H54 (cell line): ENCODE results near the gene EFCAB12.
A peak's percentile ranks its signal among the peaks of the same experiment; 100 is the strongest.

Experiments used
- DNase-seq: peaks from one replicate; pipeline ENCODE4 v3.0.0; 2011; ENCODE audit warnings: low spot score, mixed read lengths; ENCODE audit not compliant: insufficient read length
- FAIRE-seq: peaks from 3 replicates; lab custom pipeline; 2011; peaks lifted over from hg19 to GRCh38; lab: Jason Lieb, UNC
- POLR2A ChIP-seq: IDR thresholded peaks from 2 replicates; pipeline ENCODE4 v1.6.1; 2011; ENCODE audit warnings: low read depth, mild to moderate bottlenecking, low read length

Gene EFCAB12

DNA sequence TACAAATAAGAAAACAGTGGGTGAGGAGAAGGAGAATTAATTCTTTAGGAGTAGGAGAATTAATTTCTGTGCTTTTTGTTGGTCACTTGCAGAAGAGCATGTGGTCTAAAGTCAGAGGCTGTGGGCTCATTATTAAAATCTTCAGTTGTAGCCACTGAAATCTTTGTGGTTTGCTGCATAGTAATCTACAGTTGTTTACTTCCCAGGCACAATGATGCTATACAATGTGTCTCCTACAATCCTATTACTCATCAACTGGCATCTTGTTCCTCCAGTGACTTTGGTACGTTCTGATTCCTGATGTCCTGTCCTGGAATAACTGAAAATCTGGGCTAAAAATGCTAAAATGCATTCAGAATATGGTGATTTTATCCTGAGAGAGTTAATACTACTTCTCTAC is 32.6 kb upstream of the EFCAB12 start:
- no peak for TF ChIP-seq POLR2A
- FAIRE-seq = peak; percentile 41
- DNase-seq = peak; percentile 44

DNA sequence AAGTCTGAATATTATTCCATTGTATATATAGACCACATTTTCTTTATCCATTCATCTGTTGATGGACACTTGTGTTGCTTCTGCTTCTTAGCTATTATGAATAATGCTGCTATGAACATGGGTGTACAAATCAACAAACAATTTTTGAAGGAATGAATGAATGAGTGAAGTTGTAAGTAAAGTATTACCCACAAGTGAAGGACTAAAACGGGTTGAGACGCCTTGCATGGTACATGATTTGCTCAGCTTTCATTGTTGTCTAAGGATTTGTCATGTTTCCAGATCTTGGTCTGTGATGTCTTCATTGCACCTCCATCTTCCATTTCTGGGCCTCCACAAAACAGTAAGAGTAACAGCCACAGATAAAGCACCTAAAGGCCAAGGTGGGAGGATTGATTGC is 32.1 kb upstream of the EFCAB12 start:
- FAIRE-seq (no peak), DNase-seq (no peak)
- TF ChIP-seq POLR2A = no peak

DNA sequence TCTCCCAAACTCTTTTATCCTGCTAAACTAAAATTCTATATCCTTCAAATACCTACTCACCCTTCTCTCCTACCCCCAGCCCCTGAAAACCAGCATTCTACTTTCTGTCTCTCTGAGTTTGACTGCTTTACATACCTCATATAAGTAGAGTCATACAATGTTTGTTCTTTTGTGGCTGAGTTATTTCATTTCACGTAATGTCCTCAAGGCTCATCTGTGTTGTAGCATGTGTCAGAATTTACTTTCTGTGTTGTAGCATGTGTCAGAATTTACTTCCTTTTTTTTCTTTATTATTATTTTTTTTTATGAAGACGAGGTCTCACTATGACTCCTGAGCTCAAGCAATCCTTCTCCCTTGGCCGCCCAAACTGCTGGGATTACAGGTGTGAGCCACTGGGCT is 31.7 kb upstream of the EFCAB12 start:
- no peak for FAIRE-seq
- no peak for DNase-seq
- TF ChIP-seq POLR2A = no peak

DNA sequence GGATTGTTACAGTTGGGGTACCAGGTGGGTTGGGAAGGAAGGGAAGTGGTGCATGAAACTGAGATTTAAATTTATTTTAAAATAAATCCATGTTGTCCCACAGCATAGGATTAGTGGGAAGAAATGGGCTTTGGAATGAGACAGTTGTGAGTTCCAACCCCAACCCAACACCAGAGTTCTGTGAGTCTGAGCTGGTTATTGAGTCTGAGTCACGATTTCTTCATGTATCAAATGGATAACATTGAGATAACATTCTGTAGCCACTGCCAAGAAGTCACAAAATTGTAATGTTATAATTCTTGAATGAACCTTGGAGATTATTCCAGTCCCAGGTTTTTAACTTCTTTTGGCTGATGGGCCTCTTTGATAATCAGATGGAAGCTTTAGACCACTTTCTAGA is 25.3 kb upstream of the EFCAB12 start:
- no peak for TF ChIP-seq POLR2A
- FAIRE-seq = no peak
- no peak for DNase-seq

- FAIRE-seq = no peak
- DNase-seq = no peak
- TF ChIP-seq POLR2A = no peak
Measured at GRCh38 chr3:129449279-129450115, 21.1 kb upstream of the EFCAB12 start.

- no peak for FAIRE-seq
- TF ChIP-seq POLR2A = no peak
- no peak for DNase-seq
Measured at GRCh38 chr3:129448186-129448895, 19.9 kb upstream of the EFCAB12 start.

DNA sequence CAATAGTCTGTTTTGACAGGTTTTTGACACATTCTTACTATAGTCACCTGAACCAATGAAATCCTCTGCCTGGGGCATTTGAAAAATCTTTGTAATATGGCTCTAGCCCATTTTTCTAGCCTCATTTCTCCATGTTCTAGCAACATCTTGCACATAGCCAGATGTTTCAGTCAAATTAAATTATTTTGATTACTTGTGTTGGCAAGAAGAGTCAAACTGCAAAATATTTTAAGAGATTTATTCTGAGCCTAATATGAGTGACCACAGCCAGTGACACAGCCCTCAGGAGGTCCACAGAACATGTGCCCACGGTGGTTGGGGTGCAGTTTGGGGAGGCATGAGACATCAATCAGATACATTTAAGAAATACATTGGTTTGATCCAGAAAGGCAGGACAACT is 18.5 kb upstream of the EFCAB12 start:
- no peak for DNase-seq
- no peak for FAIRE-seq
- no peak for TF ChIP-seq POLR2A

DNA sequence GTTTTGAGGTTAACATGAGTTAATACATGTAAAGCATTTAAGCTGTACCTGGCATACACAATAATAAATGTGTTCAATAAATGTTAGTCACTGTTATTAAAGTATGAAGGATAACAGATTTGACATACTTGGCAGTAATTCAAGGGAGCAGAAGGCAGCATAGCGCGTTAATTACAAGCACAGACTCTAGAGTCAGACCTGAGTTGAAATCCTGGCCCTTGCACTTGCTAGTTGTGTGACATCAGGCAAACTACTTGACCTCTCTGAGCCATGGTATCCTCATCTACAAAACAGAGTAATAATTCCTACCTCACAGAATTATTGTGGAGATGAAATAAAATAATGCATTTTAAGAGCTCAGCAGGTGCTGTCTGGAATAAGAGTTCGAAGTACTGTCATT is 17.0 kb upstream of the EFCAB12 start:
- FAIRE-seq (no peak), DNase-seq (no peak)

DNA sequence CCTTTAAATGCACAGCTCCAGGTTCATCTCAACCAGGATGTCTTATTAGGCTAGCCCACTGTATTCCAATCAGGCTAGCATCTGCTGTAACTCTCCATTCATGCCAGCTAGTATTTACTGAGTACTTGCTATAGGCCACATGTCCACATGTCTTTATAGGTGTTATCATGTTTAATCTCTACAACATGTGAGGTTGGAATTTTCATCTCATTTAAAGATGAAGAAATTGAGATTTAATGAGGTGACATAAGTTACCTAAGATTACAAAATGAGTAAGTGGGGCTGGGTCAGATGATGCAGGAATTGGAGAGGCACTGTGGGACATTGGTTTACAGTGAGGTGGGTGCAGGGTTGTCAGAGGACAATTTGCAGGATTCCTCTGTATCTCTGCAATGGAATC is 14.5 kb upstream of the EFCAB12 start:
- FAIRE-seq (no peak), DNase-seq (no peak)
- no peak for TF ChIP-seq POLR2A

More for the DNA sequence above, 17.0 kb upstream of the EFCAB12 start:
- no peak for TF ChIP-seq POLR2A

DNA sequence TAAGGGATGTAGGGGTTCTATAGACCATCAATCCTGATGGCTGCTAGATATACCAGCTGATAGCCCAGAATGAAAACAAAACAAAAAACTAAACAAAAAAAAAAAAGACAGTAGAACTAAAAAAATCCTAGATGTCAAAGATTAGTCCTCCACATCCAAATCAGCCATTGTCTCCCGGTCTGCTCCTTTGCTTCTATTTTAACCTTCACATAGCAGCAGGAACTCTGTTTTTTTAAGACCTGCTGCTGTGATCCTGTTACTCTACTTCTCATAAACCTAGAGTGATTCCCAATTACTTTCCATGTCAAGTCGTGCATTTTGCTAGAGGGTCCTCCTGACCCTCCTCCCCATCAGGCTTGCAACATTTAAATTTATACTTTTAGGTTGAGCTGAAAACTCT is 14.1 kb upstream of the EFCAB12 start:
- no peak for DNase-seq
- no peak for TF ChIP-seq POLR2A
- FAIRE-seq = no peak

GRCh38 chr3:129441782-129442181 is 13.3 kb upstream of the EFCAB12 start:
- DNase-seq (no peak), FAIRE-seq (no peak)
- TF ChIP-seq POLR2A = no peak

GRCh38 chr3:129441215-129441614 is 12.8 kb upstream of the EFCAB12 start:
- no peak for TF ChIP-seq POLR2A
- FAIRE-seq (no peak), DNase-seq (no peak)

DNA sequence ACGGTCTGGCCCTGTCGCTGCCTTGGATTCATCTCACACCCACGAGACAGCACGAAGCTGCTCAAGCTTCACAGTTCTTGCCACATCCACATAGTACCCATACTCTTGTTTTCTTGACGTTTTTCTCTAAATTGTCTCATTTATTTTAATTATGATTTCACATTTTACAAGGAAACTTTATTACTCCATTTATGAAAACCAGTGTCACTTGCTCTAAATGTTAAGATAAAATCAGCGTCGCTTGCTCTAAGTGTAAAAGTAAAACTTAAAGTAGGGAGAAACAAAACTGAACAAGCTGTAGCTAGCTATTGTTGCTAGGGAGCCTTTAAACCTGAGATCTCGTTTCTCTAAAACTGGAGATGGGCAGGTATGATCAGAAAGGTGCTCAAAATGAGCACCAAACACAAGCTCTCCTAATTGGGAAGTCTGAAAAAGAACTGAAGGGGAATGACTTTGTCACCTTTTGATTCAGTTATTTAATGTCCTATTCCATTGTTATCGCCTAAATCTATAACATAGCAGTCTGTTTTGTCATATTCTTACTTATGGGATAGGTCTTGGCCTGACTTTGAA is 12.3 kb upstream of the EFCAB12 start:
- no peak for DNase-seq
- FAIRE-seq = no peak
- no peak for TF ChIP-seq POLR2A
